Lower lobe of right lung (tissue), 2 donors: ENCODE data around the gene DDHD1. TPM values are rescaled to one million over a fixed set of nuclear protein-coding genes. Genes with fewer than 3 reads are reported as not detected.
"Not testable (repeated sequence)": the region's sequence is repeated elsewhere in the genome, so short reads cannot be mapped to it uniquely, and the experiment has no call there.

ENCODE experiments used
- ATAC-seq, 2 donors: fragments of 200-7000 bp; cut with Tn5 transposase; one replicate each; pipeline ENCODE4 v1.9.1; 2020 to 2022; ENCODE audit warnings: mild to moderate bottlenecking in 2 of 2, moderate library complexity in 2 of 2
- DNase-seq: peaks from one replicate; pipeline ENCODE4 v3.0.0-alpha.2; 2020
- H3K27ac ChIP-seq: fragments of 200-600 bp; one replicate; pipeline ENCODE4 v1.8.0; 2022
- H3K27me3 ChIP-seq: fragments of 200-600 bp; one replicate; pipeline ENCODE4 v1.8.0; 2022; ENCODE audit warnings: low read depth
- H3K36me3 ChIP-seq: fragments of 200-600 bp; one replicate; pipeline ENCODE4 v1.8.0; 2022; ENCODE audit warnings: mild to moderate bottlenecking
- H3K4me1 ChIP-seq: fragments of 200-600 bp; one replicate; pipeline ENCODE4 v1.8.0; 2022
- H3K4me3 ChIP-seq: fragments of 200-600 bp; one replicate; pipeline ENCODE4 v1.8.0; 2022; ENCODE audit warnings: mild to moderate bottlenecking
- H3K9me3 ChIP-seq: fragments of 200-600 bp; one replicate; pipeline ENCODE4 v1.8.0; 2022
- intact Hi-C: fragments of 100-400 bp; cut with DNase I; formaldehyde crosslinking; loops from one replicate; pipeline ENCODE4 v1.11.0; 2022
- total RNA-seq: library from RNA; stranded (reverse); fragmentation: NEBNext Ultra II Directional; extraction: Animal tissue kit (Norgen Biotek cat#: 25700); gene quantifications from one replicate; pipeline ENCODE4 v1.2.1, GENCODE V29; 2021
- TF ChIP-seq, protein P1 (sequence below): fragments of 200-600 bp; IDR thresholded peaks from one replicate; pipeline ENCODE4 v1.8.0; 2022; ENCODE audit warnings: antibody characterized with exemption, mild to moderate bottlenecking
- donor health status: DM: no; HTN: yes; CAD: no; lungs with severe emphysema.

Gene DDHD1
- total RNA-seq, 1 donor from 2014 or later: 32.6 TPM

DNA sequence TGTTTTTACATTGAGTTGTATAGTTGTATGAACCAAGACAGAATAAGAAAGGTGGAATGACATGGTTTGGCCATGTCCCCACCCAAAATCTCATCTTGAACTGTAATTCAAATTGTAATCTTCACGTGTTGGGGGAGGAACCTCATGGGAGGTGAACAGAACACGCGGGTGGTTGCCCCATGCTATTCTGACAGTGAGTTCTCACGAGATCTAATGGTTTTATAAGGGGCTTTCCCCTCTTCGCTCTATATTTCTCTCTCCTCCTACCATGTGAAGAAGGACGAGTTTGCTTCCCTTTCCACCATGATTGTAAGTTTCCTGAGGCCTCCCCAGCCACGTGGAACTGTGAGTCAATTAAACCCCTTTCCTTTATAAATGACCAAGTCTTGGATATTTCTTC lies 25.3 kb downstream of the DDHD1 start:
- TF ChIP-seq, protein P1, sequence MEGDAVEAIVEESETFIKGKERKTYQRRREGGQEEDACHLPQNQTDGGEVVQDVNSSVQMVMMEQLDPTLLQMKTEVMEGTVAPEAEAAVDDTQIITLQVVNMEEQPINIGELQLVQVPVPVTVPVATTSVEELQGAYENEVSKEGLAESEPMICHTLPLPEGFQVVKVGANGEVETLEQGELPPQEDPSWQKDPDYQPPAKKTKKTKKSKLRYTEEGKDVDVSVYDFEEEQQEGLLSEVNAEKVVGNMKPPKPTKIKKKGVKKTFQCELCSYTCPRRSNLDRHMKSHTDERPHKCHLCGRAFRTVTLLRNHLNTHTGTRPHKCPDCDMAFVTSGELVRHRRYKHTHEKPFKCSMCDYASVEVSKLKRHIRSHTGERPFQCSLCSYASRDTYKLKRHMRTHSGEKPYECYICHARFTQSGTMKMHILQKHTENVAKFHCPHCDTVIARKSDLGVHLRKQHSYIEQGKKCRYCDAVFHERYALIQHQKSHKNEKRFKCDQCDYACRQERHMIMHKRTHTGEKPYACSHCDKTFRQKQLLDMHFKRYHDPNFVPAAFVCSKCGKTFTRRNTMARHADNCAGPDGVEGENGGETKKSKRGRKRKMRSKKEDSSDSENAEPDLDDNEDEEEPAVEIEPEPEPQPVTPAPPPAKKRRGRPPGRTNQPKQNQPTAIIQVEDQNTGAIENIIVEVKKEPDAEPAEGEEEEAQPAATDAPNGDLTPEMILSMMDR: no peak

DNA sequence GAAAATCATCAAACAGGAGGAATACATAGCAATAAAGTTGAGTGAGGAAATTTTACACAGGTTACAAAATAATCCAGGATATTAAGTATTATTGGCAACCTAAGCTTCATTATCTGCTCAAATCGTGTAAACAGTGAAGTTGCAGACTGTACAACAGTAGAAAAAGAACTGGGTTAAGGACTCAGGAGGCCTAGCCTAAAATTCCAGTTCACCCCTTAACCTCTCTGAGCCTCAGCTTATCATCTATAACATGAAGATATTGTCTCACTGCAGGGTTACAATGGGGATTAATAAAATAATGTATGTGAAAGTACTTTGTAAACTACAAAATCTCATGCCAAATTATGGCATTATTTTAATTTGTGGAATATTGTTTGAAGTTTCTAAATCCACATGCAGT lies 26.0 kb downstream of the DDHD1 start:
- TF ChIP-seq, protein P1: no peak
- Histone ChIP-seq H3K27ac (peak overlapping the region; percentile 22), H3K27me3 (no peaks in the 10 kb centered on the region), H3K36me3 (no peaks in the 10 kb centered on the region), H3K4me3 (no peak overlapping the region), H3K9me3 (no peaks in the 10 kb centered on the region), H3K4me1 (peaks cover 5% of the 10 kb centered on the region)
- ATAC-seq (no peak), DNase-seq (no peak)
- intact Hi-C loops: no loop called here

More for the DNA sequence above, 25.3 kb downstream of the DDHD1 start:
- Histone ChIP-seq H3K9me3 (no peaks in the 10 kb centered on the region), H3K27me3 (no peaks in the 10 kb centered on the region), H3K4me3 (no peak overlapping the region), H3K36me3 (no peaks in the 10 kb centered on the region), H3K4me1 (peaks cover 5% of the 10 kb centered on the region), H3K27ac (no peak overlapping the region)
- intact Hi-C loops: no loop called here
- DNase-seq (no peak), ATAC-seq (no peak)

- DNase-seq: no peak
Observed at GRCh38 chr14:53126731-53127130, 26.4 kb downstream of the DDHD1 start.

DNA sequence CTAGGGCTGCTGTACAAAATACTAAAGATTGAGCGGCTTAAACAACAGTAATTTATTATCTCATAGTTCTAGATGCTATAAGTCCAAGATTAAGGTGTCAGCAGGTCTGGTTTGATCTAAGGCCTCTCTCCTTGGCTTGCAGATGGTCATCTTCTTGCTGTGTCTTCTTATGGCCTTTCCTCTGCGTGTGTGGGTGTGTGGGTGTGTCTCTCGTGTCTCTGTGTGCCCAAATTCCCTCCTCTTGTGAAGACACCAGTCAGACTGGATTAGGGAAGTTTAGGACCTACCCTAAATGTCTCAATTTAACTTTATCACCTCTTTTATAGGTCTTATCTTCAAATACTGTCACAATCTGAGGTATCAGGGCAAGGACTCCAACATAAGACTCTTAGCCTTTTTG lies 28.3 kb downstream of the DDHD1 start:
- ATAC-seq: peak in 1 of 2 donors; percentile 35
- H3K36me3 ChIP-seq: no peaks in the 10 kb centered on the region
- intact Hi-C loops: no loop called here
- H3K4me3 ChIP-seq: no peak overlapping the region
- H3K4me1 ChIP-seq: peaks cover 5% of the 10 kb centered on the region
- no peak overlapping the region for H3K27ac ChIP-seq
- H3K9me3 ChIP-seq: no peaks in the 10 kb centered on the region
- TF ChIP-seq, protein P1: no peak
- DNase-seq: no peak
- H3K27me3 ChIP-seq: no peaks in the 10 kb centered on the region

More at GRCh38 chr14:53126731-53127130, 26.4 kb downstream of the DDHD1 start:
- H3K27me3 ChIP-seq: no peaks in the 10 kb centered on the region
- peaks cover 5% of the 10 kb centered on the region for H3K4me1 ChIP-seq
- peak overlapping the region; percentile 22 for H3K27ac ChIP-seq
- intact Hi-C loops: no loop called here
- TF ChIP-seq, protein P1: no peak
- ATAC-seq: no peak
- no peak overlapping the region for H3K4me3 ChIP-seq
- H3K36me3 ChIP-seq: no peaks in the 10 kb centered on the region
- no peaks in the 10 kb centered on the region for H3K9me3 ChIP-seq

- intact Hi-C loops, H3K36me3 ChIP-seq, H3K27ac ChIP-seq, DNase-seq, ATAC-seq, H3K4me1 ChIP-seq, H3K27me3 ChIP-seq, H3K9me3 ChIP-seq, H3K4me3 ChIP-seq: not testable (repeated sequence)
Observed at GRCh38 chr14:53121419-53121818, 31.7 kb downstream of the DDHD1 start.

GRCh38 chr14:53117479-53117878 lies 35.6 kb downstream of the DDHD1 start:
- intact Hi-C loops, H3K27ac ChIP-seq, H3K27me3 ChIP-seq, H3K36me3 ChIP-seq, DNase-seq, H3K4me3 ChIP-seq, H3K9me3 ChIP-seq, ATAC-seq, H3K4me1 ChIP-seq: not testable (repeated sequence)

DNA sequence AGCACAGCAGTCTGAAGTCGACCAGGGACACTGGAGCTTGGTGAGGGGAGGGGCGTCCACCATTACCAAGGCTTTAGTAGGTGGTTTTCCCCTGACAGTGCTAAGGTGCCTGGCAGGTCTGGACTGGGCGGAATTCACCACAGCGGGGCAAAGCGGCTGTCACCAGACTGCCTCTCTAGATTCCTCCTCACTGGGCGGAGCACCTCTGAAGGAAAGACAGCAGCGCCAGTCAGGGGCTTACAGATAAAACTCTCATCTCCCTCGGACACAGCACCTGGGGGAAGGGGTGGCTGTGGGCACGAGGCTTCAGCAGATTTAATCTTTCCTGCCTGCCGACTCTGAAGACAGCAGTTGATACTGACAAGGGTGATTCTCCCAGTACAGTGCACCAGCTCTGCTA lies 39.1 kb downstream of the DDHD1 start:
- Histone ChIP-seq H3K9me3 (no peaks in the 10 kb centered on the region), H3K36me3 (no peaks in the 10 kb centered on the region), H3K27me3 (no peaks in the 10 kb centered on the region), H3K4me3 (no peak overlapping the region), H3K4me1 (no peaks in the 10 kb centered on the region), H3K27ac (no peak overlapping the region)
- TF ChIP-seq, protein P1: no peak
- intact Hi-C loops: no loop called here
- no peak for ATAC-seq
- DNase-seq: no peak
